GM18498 (cell line): ENCODE measurements around the gene FGF14.
"Not testable (repeated sequence)": the region's sequence is repeated elsewhere in the genome, so short reads cannot be mapped to it uniquely, and the experiment has no call there.

ENCODE experiments used
- ATAC-seq: cut with Tn5 transposase; IDR thresholded peaks from one replicate; pipeline ENCODE4 v1.9.1; 2021; ENCODE audit warnings: mild to moderate bottlenecking, moderate library complexity; ENCODE audit not compliant: unreplicated experiment

FGF14 gene

GRCh38 chr13:102068323-102068722 is 333.5 kb downstream of the FGF14 start:
- ATAC-seq, result not testable (repeated sequence)

GRCh38 chr13:102055090-102055779 is 346.6 kb downstream of the FGF14 start:
- no peak for ATAC-seq

DNA sequence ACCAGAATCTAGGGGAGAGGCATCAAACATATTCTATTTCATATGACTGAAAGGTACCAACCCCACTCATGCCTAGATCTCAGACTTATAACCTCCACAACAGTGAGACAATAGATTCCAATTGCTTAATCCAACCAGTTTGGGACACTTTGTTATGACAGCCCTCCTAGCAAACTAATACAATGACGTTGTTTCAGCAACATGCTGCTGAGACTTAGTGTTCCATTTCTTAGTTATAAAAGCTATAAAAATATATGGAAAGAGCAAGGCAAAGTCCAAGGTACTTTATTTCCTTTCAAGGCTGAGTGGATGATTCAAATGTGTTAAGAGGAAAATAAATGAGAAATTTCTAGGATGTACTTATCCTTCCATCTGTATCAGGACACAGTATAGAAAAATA is 352.0 kb downstream of the FGF14 start:
- ATAC-seq, result no peak

- no peak for ATAC-seq
Observed at GRCh38 chr13:102045731-102046130, 356.1 kb downstream of the FGF14 start.

DNA sequence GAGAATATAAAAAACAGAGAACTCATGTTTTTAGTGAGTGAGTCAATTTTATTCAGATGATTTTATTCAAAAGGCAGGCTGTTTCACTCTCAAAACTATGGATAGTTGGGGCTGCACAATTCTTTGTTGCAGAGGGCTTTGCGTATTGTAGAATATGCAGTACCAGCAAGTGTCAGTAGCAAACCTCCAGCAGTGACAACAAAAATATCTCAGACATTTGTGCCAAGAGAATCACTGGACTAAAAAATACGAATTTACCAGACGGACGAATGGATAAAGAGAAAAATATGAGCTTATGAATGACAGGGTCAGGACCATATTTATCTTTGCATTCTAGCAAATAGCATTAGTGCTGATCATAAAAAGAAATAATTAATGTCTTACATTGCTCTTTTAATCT is 359.1 kb downstream of the FGF14 start:
- no peak for ATAC-seq

GRCh38 chr13:102041544-102041943 is 360.3 kb downstream of the FGF14 start:
- no peak for ATAC-seq

GRCh38 chr13:102040812-102041211 is 361.0 kb downstream of the FGF14 start:
- no peak for ATAC-seq

- no peak for ATAC-seq
Observed at GRCh38 chr13:102039264-102039663, 362.6 kb downstream of the FGF14 start.

- no peak for ATAC-seq
Observed at GRCh38 chr13:102038787-102039186, 363.1 kb downstream of the FGF14 start.

- no peak for ATAC-seq
Observed at GRCh38 chr13:102035969-102036368, 365.9 kb downstream of the FGF14 start.

GRCh38 chr13:102033857-102034331 is 368.0 kb downstream of the FGF14 start:
- ATAC-seq, result no peak

- ATAC-seq, result no peak
Observed at GRCh38 chr13:102033386-102033785, 368.5 kb downstream of the FGF14 start.

DNA sequence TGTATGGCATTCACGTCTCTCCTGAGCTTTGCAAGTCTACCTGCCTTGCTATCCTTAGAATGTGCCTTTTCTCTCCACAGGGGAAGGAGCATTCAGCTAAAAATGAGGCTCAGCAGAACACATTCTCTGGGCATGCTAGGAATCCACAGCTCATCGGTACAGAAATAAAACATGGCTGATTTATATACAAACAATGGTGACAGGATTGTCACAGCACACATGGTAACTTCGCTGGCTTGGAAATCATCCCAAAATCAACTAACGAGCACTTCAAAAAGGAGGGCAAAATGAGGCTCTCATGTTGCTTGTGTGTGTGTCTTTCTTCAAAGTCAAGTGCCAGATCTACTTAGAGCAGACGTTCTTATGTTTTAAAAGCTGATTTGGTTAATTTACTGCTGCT is 373.0 kb downstream of the FGF14 start:
- no peak for ATAC-seq

DNA sequence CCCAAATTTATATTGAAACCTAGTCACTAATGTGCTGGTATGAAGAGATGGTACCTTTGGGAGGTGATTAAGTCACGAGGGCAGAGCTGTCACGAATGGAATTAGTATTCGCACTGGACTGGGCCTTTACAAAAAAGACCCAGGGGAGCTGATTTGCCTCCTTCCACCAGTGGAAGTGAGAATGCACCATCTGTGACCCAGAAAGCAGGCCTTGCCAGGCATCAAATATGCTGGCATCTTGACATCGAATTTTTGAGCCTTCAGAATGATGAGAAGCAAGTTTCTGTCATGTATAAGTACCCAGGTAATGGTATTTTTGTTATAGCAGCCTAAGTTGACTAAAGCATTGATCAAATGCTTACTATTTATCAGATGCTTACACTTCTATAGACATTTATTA is 373.6 kb downstream of the FGF14 start:
- ATAC-seq, result no peak

DNA sequence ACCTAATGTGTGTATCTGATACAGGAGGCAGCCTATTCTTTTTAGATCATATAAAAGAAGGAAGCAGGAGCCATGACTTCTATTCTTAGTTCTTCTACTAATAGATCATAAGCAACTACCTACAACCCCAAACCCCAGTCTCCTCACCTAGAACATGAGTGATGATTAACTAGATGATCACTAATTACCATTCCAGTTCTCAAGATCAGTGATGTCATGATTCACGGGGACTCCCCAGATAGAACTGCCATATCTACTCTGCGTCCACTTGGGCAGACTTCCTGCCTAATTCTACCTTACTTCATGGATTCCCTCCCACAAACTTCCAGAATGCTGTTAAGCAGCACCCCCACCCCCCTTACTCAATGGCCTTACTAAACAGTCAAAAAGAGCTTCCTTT is 380.1 kb downstream of the FGF14 start:
- no peak for ATAC-seq

DNA sequence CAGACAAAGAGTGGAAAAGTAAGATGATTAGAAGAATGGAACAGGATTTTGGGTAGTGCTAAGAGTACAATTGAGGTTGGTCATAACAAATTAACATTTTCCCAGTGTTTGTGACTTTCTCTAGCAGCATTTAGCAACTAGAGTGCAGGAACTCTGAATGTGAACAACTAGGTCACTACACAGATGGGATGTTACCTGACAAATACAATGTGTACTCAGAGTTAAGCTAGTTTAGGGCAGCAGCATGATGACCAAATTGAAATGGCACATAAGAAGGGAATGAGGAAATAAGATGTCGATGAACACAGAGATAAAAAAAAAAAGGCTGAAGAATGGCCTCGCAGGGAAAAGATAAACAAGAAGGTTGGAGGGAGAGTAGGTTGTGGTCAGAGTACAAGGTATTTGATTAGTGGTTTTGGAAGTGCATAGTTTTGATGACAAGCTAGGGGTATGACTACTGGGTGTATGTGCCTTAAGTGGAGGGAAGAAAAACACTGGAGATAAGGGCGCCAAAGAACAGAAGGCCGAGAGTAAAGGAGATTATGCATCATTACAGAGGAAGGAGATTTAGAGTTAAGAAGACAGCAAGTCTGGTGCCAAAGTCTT is 381.1 kb downstream of the FGF14 start:
- ATAC-seq, result no peak

DNA sequence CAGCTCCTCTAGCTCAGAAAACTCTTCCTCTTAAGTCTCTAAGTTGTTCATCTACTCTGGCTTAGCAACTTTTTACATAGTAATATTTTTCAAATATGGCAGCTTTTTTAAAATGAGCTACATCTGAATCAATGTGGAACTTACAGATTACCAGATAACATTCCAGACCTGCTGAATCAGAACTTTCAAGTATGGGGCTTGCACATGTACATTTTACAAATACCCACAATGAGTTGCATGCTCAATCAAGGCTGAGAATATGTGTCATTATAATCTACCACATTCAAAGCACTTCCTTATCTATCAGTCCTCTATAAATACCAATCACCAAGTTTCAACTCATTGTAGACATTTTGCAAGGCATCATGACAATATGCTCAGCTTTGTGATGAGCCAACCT is 383.1 kb downstream of the FGF14 start:
- no peak for ATAC-seq

DNA sequence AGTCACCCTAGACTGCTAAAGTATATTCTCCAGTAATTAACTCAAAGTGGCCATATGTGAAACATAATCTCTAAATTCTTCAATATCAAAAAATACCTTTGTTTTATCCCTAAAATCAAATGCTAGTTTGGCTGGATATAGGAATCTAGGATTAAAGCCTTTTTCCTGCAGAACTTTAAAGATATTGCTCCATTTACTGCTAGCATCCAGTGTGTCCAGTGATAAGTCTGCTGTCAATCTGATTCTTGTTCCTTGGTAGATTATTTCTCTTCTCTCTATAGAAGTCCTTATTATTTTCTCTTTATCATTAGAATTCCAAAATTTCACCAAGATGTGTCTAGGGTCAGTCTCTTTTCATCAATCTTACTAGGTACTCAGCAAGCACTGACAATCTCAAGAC is 384.6 kb downstream of the FGF14 start:
- ATAC-seq, result no peak

DNA sequence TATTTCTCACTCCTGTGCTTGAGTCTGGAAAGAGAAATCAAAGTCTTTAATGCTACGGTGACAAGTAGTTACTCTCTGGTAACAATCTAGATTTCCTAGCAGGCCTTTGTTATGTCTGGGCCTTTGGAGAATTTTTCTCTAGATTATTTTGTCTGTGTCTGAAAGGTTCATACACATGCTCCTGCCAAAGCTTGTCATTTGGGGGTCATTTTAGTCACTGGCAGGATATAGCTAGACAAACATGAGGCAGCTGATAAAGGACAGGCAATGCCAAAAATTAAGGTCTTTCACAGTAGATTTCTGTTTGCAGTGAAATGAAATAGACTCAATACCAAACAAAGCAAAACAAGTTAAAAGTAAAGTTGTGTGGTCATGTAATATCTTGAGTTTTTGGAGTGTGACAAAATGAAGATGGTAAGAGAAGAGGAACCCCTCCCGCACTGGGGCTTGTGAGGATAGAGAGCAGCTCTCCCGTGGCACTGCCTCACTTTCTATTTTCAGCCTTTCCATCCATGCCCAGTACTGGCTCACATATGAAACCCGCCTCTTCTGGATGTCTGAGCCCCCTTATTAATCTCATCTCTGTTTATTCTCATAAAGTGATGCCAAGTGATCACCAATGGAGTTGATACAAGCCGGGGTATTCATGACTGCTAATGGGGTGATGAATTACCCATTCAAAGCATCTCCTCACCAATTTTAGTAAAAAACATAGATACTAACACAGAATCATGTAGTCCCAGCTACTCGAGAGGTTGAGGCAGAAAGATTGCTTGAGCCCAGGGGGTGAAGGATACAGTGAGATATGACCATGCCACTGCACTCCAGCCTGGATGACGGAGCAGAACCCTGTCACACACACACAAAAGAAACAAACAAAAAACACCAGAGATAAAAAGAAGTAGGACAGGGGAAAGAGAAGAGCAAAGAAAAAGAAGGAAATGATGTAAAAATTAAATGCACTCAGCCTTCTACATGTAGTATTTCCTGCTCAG is 389.3 kb downstream of the FGF14 start:
- no peak for ATAC-seq

DNA sequence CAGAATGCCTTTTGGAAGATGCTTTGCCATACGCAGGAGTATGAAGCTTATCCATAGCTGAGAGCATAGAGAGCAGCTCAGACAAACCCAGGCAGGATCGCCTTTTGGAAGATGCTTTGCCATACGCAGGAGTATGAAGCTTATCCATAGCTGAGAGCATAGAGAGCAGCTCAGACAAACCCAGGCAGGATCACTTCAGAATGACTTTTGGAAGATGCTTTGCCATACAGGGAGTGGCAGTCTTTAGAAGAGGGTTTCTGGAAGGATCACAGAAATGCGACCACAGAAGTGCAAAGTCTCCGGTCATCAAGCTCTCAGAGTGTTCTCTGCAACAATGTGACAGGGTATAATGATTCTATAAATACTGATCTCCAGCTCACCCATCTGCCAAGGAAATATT is 390.4 kb downstream of the FGF14 start:
- not testable (repeated sequence) for ATAC-seq

- no peak for ATAC-seq
Observed at GRCh38 chr13:102003848-102004570, 397.8 kb downstream of the FGF14 start.
